ENCODE measurements around the gene SIRT5. TPM values are rescaled to one million over a fixed set of nuclear protein-coding genes. Genes with fewer than 3 reads are reported as not detected.

The SIRT5 gene
- total RNA-seq, 1 donor from 2014 or later = 23.6 TPM

DNA sequence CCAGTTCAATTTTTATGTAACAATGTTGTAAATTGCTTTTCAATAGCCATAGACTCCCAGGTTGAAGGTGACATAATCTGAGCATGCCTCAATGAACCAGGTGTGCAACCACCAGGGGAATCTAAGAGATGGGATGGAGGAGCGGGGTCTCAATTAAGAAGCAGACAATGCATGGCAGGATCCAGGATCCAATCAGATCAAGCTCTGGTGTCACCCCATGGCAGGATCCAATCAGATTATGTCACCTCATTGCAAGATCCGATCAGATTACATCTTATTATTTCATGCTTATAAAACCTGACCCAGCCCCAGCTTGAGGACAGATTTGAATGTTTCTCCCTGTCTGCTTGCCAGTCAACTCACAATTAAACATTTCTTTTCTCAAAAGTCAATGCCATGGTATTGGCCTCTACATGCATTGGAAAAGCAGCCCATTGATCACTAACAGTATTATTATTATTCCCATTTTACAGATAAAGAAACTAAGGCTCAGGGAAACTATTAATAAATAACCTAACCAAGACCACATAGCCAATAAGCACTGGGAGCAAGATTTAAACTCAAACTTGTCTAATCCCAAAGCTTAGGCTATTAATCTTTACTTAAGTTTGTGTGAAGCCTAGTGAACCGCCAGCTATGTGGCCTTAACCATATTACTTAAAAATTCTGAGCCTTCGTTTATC lies 14.3 kb upstream of the SIRT5 start:
- H3K9me3 Mint-ChIP-seq = no peaks in the 10 kb centered on the region
- H3K36me3 Mint-ChIP-seq = no peaks in the 10 kb centered on the region

DNA sequence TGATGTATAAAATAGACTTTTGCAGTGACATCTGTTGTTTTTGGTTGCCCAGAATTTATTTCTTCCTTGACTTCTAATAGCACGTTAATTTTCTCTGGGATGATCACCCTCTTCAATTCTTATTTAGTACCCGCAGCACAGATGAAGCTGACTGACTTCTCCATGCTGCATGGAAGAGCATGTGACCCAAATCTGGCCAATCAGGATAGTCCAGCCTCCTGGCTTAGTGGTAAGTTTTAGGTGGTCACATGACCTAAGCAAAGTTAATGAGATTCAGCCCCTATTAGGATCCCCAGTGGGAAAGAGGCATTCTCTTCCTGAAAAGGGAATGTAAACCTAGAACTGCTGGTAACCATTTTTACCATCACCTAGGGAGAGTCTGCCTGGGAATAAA lies 13.8 kb upstream of the SIRT5 start:
- Mint-ChIP-seq H3K4me3 (no peak overlapping the region), H3K36me3 (no peaks in the 10 kb centered on the region), H3K9me3 (no peaks in the 10 kb centered on the region), H3K4me1 (peaks cover 2% of the 10 kb centered on the region), H3K27me3 (ENCODE audit: low read depth) (no peaks in the 10 kb centered on the region), H3K27ac (no peak overlapping the region)
- TF ChIP-seq, protein P1, sequence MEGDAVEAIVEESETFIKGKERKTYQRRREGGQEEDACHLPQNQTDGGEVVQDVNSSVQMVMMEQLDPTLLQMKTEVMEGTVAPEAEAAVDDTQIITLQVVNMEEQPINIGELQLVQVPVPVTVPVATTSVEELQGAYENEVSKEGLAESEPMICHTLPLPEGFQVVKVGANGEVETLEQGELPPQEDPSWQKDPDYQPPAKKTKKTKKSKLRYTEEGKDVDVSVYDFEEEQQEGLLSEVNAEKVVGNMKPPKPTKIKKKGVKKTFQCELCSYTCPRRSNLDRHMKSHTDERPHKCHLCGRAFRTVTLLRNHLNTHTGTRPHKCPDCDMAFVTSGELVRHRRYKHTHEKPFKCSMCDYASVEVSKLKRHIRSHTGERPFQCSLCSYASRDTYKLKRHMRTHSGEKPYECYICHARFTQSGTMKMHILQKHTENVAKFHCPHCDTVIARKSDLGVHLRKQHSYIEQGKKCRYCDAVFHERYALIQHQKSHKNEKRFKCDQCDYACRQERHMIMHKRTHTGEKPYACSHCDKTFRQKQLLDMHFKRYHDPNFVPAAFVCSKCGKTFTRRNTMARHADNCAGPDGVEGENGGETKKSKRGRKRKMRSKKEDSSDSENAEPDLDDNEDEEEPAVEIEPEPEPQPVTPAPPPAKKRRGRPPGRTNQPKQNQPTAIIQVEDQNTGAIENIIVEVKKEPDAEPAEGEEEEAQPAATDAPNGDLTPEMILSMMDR (IDR thresholded peaks at IDR 0.05; ENCODE audit: unreplicated experiment) = no peak
- DNase-seq (ENCODE audit: low spot score in 2 of 2, unreplicated experiment in 2 of 2) = no peak

More for the DNA sequence above, 14.3 kb upstream of the SIRT5 start:
- Mint-ChIP-seq H3K27ac (no peak overlapping the region), H3K4me3 (no peak overlapping the region), H3K27me3 (ENCODE audit: low read depth) (no peaks in the 10 kb centered on the region), H3K4me1 (peaks cover 4% of the 10 kb centered on the region)
- TF ChIP-seq, protein P1 (IDR thresholded peaks at IDR 0.05; ENCODE audit: unreplicated experiment) = no peak
- no peak for DNase-seq (ENCODE audit: low spot score in 2 of 2, unreplicated experiment in 2 of 2)

DNA sequence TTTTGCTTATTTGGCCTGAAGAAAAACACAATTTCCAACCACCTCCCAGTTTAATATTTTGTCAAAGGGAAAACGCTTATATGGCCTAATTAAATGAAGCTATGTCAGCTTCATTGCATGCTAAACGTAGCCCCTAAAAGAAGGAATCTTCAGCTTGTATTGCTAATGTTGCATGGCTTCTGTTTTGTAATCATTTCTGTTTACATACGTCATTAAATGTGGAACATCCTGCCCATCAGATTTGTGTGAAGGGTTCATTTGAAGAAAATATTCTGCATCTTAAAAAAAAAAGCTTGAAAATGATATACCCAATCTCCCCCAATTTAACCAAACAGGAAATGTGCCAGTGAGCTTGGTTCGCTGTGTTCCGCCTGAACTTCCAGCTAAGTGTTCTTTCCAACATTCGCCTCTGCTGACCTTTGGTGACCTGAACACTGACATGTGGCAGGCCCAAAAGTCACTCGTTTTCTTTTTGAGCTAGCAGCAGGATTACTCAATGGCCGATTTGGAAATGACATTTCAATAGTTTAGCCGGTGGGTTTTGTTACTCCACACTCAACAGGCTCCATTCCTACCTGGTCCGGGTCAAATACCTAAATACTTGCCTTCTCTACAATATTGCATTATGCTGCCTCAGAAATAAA lies 12.7 kb upstream of the SIRT5 start:
- Mint-ChIP-seq H3K36me3 (no peaks in the 10 kb centered on the region), H3K27me3 (ENCODE audit: low read depth) (peaks cover 6% of the 10 kb centered on the region), H3K27ac (no peak overlapping the region), H3K9me3 (no peaks in the 10 kb centered on the region), H3K4me1 (peaks cover 2% of the 10 kb centered on the region), H3K4me3 (no peak overlapping the region)
- TF ChIP-seq, protein P1 (IDR thresholded peaks at IDR 0.05; ENCODE audit: unreplicated experiment) = no peak
- no peak for DNase-seq (ENCODE audit: low spot score in 2 of 2, unreplicated experiment in 2 of 2)

DNA sequence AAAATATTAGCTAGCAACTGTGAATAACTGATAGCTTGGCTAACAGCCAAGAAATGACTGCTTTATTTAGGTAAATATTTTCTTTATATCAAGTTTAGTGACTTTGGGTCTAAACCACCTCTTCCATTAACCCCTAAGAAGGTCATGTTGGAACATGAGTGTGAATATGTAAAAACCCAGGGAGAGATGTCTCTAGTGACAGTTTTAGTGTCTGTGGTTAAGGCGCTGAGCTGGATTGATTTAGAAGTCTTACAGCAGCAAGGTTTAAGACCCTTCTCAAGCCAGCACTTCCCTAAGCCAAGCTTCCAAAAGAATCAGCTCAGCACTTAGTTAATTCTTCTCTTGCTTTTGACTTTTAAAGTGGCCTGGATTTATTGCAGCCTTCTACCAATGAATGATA lies 11.4 kb upstream of the SIRT5 start:
- DNase-seq (ENCODE audit: low spot score in 2 of 2, unreplicated experiment in 2 of 2) = no peak
- Mint-ChIP-seq H3K27me3 (ENCODE audit: low read depth) (peaks cover 6% of the 10 kb centered on the region), H3K4me3 (no peak overlapping the region), H3K36me3 (no peaks in the 10 kb centered on the region), H3K27ac (no peak overlapping the region), H3K4me1 (peaks cover 2% of the 10 kb centered on the region), H3K9me3 (no peaks in the 10 kb centered on the region)
- TF ChIP-seq, protein P1 (IDR thresholded peaks at IDR 0.05; ENCODE audit: unreplicated experiment) = no peak

DNA sequence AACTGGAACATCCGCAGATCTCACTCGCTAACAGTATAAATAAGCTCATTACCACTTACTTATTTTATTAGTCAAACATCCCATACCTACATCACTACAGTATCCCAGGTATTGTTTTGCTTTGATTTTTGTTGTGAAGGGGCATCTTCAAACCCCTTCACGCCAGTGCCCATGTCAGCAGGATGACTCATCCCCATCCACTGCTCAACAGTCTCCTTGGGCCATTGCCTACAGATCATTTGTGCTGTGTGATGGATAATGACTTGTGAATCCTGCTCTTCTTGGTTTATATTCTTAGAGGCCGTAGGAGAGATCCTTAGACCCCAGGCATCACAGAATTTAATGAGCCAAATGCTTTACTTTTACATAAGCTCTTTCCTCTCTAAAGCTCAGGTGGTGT lies 8.5 kb upstream of the SIRT5 start:
- no peaks in the 10 kb centered on the region for H3K9me3 Mint-ChIP-seq
- TF ChIP-seq, protein P1 (IDR thresholded peaks at IDR 0.05; ENCODE audit: unreplicated experiment) = no peak
- no peak overlapping the region for H3K27ac Mint-ChIP-seq
- DNase-seq (ENCODE audit: low spot score in 2 of 2, unreplicated experiment in 2 of 2) = no peak
- H3K27me3 Mint-ChIP-seq (ENCODE audit: low read depth) = peaks cover 6% of the 10 kb centered on the region
- no peaks in the 10 kb centered on the region for H3K4me1 Mint-ChIP-seq
- no peak overlapping the region for H3K4me3 Mint-ChIP-seq
- no peaks in the 10 kb centered on the region for H3K36me3 Mint-ChIP-seq

All from mesothelial cell of epicardium (in vitro differentiated cells).